ENCODE data around the gene SPTBN1.

DNA sequence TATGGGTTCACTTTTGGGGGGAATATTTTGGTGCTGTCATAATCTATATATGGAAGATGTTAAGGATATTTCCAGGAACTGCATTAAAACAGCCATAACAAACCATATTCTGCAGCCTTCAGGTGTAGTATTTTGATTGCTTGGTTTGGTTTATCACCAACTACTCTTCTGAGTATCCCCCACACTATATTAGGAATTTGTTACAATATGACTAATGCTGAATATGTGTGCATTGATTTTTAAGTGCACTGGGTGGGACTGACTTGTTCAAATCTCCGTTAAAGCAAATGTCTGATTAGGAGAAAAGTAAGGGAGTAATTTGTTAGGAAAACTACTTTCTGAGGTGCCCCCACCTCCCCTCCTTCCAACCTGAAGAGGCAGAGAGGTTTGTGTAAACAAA lies 47.7 kb downstream of the SPTBN1 start:
- TF ChIP-seq EZH2 (IDR thresholded peaks at IDR 0.05; ENCODE audit: borderline replicate concordance), result no peak
- TF ChIP-seq, protein P1, sequence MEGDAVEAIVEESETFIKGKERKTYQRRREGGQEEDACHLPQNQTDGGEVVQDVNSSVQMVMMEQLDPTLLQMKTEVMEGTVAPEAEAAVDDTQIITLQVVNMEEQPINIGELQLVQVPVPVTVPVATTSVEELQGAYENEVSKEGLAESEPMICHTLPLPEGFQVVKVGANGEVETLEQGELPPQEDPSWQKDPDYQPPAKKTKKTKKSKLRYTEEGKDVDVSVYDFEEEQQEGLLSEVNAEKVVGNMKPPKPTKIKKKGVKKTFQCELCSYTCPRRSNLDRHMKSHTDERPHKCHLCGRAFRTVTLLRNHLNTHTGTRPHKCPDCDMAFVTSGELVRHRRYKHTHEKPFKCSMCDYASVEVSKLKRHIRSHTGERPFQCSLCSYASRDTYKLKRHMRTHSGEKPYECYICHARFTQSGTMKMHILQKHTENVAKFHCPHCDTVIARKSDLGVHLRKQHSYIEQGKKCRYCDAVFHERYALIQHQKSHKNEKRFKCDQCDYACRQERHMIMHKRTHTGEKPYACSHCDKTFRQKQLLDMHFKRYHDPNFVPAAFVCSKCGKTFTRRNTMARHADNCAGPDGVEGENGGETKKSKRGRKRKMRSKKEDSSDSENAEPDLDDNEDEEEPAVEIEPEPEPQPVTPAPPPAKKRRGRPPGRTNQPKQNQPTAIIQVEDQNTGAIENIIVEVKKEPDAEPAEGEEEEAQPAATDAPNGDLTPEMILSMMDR (IDR thresholded peaks at IDR 0.05; ENCODE audit: poor library complexity), result no peak
- no peak for TF ChIP-seq EZH2phosphoT487 (IDR thresholded peaks at IDR 0.05; ENCODE audit: low read depth, severe bottlenecking, unreplicated experiment)
